GM21786 (cell line): ENCODE data around the gene THRB.
"Not testable (repeated sequence)": the region's sequence is repeated elsewhere in the genome, so short reads cannot be mapped to it uniquely, and the experiment has no call there.

ENCODE experiments used
- ATAC-seq: cut with Tn5 transposase; IDR thresholded peaks from one replicate; pipeline ENCODE4 v1.9.1; 2021; ENCODE audit not compliant: unreplicated experiment

The THRB gene

GRCh38 chr3:24128199-24129005, 366.2 kb downstream of the THRB start:
- no peak for ATAC-seq

GRCh38 chr3:24123596-24123995, 371.1 kb downstream of the THRB start:
- no peak for ATAC-seq

- no peak for ATAC-seq
Observed at GRCh38 chr3:24120434-24120833, 374.2 kb downstream of the THRB start.

GRCh38 chr3:24119321-24119751, 375.3 kb downstream of the THRB start:
- ATAC-seq = no peak

- ATAC-seq = no peak
Observed at GRCh38 chr3:24117508-24117907, 377.1 kb downstream of the THRB start.

DNA sequence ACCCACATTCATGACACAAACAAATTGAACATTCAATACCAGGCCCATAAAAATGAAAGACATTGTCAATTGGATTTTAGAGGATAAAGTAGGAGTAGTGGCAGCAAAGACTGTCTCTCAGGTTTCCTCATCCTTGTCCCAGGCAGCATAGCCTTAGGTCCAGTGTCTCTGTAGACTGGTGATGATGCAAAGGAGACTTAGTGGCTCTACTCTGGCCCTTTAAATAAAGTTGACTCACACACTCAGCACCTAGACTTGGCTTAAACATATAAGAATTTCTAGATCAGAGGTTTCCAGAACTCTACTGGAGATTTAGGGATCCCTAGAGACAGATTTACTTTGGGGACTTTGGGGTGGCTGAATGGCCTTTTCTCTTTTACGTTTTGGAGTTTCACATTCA, 382.9 kb downstream of the THRB start:
- no peak for ATAC-seq

- ATAC-seq = no peak
Observed at GRCh38 chr3:24110051-24110450, 384.6 kb downstream of the THRB start.

DNA sequence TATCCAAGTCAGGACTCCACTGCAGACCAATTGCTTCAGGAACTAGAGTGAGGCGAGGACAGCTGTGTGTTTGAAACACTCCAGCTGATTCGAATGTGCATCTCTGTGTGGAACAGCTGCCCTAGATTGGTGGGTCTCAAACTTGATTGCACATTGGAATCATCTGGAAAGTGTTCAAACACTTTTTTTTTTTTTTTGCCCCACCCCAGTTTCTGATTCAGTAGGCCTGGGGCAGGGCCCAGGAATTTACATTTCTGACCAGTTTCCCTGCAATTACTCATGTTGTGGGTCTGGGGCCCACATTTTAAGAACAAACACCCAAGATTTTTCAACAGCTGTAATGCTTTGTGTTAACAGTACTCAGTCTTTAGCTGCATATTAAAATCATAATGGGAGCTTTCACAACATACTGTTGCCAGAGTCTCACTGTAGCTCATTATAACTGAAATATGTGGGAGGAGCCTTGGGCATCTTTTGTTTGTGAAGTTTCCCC, 392.9 kb downstream of the THRB start:
- ATAC-seq = no peak

GRCh38 chr3:24100696-24101402, 393.8 kb downstream of the THRB start:
- ATAC-seq = no peak

- ATAC-seq = no peak
Observed at GRCh38 chr3:24096695-24097290, 397.9 kb downstream of the THRB start.

GRCh38 chr3:24096271-24096670, 398.4 kb downstream of the THRB start:
- no peak for ATAC-seq

DNA sequence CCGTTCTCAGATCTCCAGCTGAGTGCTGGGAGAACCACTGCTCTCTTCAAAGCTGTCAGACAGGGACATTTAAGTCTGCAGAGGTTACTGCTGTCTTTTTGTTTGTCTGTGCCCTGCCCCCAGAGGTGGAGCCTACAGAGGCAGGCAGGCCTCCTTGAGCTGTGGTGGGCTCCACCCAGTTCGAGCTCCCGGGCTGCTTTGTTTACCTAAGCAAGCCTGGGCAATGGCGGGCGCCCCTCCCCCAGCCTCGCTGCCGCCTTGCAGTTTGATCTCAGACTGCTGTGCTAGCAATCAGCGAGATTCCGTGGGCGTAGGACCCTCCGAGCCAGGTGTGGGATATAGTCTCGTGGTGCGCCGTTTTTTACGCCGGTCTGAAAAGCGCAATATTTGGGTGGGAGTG, 399.8 kb downstream of the THRB start:
- ATAC-seq = not testable (repeated sequence)

DNA sequence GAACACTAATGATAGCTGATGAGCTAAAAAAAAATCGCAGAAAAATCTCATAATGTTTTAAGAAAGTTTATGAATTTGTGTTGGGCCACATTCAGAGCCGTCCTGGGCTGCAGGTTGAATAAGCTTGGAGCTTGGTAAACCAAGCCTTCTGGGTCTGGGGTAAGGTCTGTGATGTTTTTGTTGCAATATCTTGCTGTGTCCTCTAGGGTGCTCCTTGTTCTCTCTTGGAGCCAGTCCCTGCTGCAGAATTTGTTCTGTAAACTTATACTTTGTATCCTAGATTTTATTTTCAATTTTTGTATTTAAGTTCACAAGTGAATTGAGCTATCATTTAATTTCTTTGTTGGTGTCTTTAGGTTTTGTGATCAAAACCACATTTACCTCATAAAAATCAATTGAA, 405.9 kb downstream of the THRB start:
- ATAC-seq = peak; percentile 60

DNA sequence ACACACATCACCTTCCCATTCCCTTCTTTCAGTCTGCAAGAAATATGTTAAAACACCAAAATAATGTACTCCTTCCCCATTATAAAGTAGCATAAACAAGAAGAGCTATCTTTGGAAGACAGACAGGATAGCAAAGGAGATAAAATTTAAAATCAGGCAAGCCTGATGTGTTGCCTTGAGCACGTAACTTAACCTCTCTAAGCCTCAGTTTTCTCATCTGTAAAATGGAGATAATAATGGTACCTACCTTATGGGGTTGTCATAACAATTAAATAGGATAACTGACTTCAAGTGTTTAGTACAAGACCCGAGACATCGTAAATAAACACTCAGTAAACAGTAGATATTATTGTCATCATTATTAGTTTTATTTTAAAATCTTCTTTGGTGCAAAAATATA, 407.2 kb downstream of the THRB start:
- no peak for ATAC-seq

GRCh38 chr3:24086617-24087404, 407.8 kb downstream of the THRB start:
- no peak for ATAC-seq

GRCh38 chr3:24086206-24086605, 408.4 kb downstream of the THRB start:
- ATAC-seq = no peak

DNA sequence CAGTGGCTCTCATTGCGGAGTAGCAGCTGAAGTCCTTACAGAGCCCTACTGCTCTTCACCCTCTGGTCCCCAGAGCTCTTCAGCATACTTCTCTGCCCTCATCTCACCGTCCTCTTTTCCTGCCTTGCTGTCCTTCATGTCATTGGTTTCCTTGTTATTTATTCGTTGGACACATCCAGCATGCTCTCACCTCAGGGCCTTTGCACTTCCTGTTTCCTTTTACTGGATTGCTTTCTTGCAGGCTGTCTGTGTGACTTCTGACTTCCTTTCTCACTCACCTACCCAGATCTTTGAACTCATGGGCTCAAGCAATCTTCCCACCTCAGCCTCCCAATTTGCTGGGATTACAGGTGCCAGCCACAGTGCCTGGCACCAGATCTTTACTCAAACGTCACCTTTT, 422.5 kb downstream of the THRB start:
- no peak for ATAC-seq

- ATAC-seq = no peak
Observed at GRCh38 chr3:24069045-24069444, 425.6 kb downstream of the THRB start.

GRCh38 chr3:24067483-24067882, 427.2 kb downstream of the THRB start:
- ATAC-seq = no peak
